Neural cell (in vitro differentiated cells): Measurements from ENCODE around the gene TRABD2B. TPM values are rescaled to one million over a fixed set of nuclear protein-coding genes. Genes with fewer than 3 reads are reported as not detected.
A peak's percentile ranks its signal among the peaks of the same experiment; 100 is the strongest.

ENCODE experiments used
- H2AFZ ChIP-seq: fragments of 200-600, 300-800 bp; sonication (generic), shearing (Covaris generic); 2 replicates; pipeline ENCODE4 v1.6.0; 2014; ENCODE audit warnings: low read depth, mild to moderate bottlenecking, antibody characterized with exemption, low read length, moderate library complexity
- H3F3A ChIP-seq: fragments of 200-600 bp; shearing (Covaris generic); 2 replicates; pipeline ENCODE4 v1.6.1; 2016; ENCODE audit warnings: mild to moderate bottlenecking, moderate library complexity, mixed read lengths, antibody characterized with exemption, low read length; ENCODE audit not compliant: insufficient read depth, poor library complexity, severe bottlenecking
- H3K27ac ChIP-seq: fragments of 200-600, 300-800 bp; sonication (generic), shearing (Covaris generic); 2 replicates; pipeline ENCODE4 v1.5.1; 2014; ENCODE audit warnings: mild to moderate bottlenecking, low read length, moderate library complexity
- H3K27me3 ChIP-seq: fragments of 300-800, 200-600 bp; sonication (generic), shearing (Covaris generic); 2 replicates; pipeline ENCODE4 v1.6.0; 2014; ENCODE audit warnings: mild to moderate bottlenecking, low read depth, low read length, moderate library complexity; ENCODE audit not compliant: insufficient read depth
- H3K36me3 ChIP-seq: fragments of 300-800, 200-600 bp; sonication (generic), shearing (Covaris generic); 2 replicates; pipeline ENCODE4 v1.5.1; 2014; ENCODE audit warnings: mild to moderate bottlenecking, antibody characterized with exemption, low read length, moderate library complexity; ENCODE audit not compliant: insufficient read depth
- H3K4me2 ChIP-seq: fragments of 300-800, 200-600 bp; sonication (generic), shearing (Covaris generic); 2 replicates; pipeline ENCODE4 v1.6.0; 2014; ENCODE audit warnings: mild to moderate bottlenecking, low read length
- H3K4me3 ChIP-seq: fragments of 300-800, 200-600 bp; sonication (generic), shearing (Covaris generic); 2 replicates; pipeline ENCODE4 v1.5.1; 2014; ENCODE audit warnings: mild to moderate bottlenecking, low read length, moderate library complexity
- H3K79me2 ChIP-seq: fragments of 200-600 bp; shearing (Covaris generic); replicated peaks from 2 replicates; pipeline ENCODE4 v1.6.0; 2014; ENCODE audit warnings: mild to moderate bottlenecking, low read length, moderate library complexity; ENCODE audit not compliant: insufficient read depth
- H3K9ac ChIP-seq: fragments of 300-800, 200-600 bp; sonication (generic), shearing (Covaris generic); 2 replicates; pipeline ENCODE4 v1.6.1; 2016; ENCODE audit warnings: mild to moderate bottlenecking, low read length, mixed read lengths
- H3K9me2 ChIP-seq: fragments of 200-600 bp; shearing (Covaris generic); 2 replicates; pipeline ENCODE4 v1.6.1; 2016; ENCODE audit warnings: mild to moderate bottlenecking, low read length, mixed read lengths; ENCODE audit not compliant: insufficient read depth
- H3K9me3 ChIP-seq: fragments of 200-600, 300-800 bp; sonication (generic), shearing (Covaris generic); 2 replicates; pipeline ENCODE4 v1.6.1; 2016; ENCODE audit warnings: mild to moderate bottlenecking, mixed run types, low read length, moderate library complexity, mixed read lengths
- H4K20me1 ChIP-seq: fragments of 200-600 bp; shearing (Covaris generic); 2 replicates; pipeline ENCODE4 v1.6.1; 2016; ENCODE audit warnings: mild to moderate bottlenecking, mixed run types; ENCODE audit not compliant: insufficient read depth
- CTCF ChIP-seq: fragments of 450-650 bp; IDR thresholded peaks from 2 replicates; pipeline ENCODE4 v1.5.1; 2014; ENCODE audit warnings: antibody characterized with exemption, mild to moderate bottlenecking, moderate library complexity; ENCODE audit not compliant: poor library complexity, severe bottlenecking
- EP300 ChIP-seq: fragments of 450-650 bp; conservative IDR thresholded peaks from 2 replicates; pipeline ENCODE4 v1.6.1; 2014; ENCODE audit warnings: antibody characterized with exemption, mild to moderate bottlenecking, moderate library complexity; ENCODE audit not compliant: poor library complexity, severe bottlenecking
- EZH2 ChIP-seq: fragments of 200-600, 300-800 bp; shearing (Covaris generic), sonication (generic); IDR thresholded peaks from 2 replicates; pipeline ENCODE4 v1.6.1; 2014; ENCODE audit warnings: antibody characterized with exemption, low read length, borderline replicate concordance, mild to moderate bottlenecking; ENCODE audit not compliant: insufficient read depth, poor library complexity, severe bottlenecking
- MXI1 ChIP-seq: fragments of 450-650 bp; conservative IDR thresholded peaks from 2 replicates; pipeline ENCODE4 v1.6.1; 2014; ENCODE audit warnings: antibody characterized with exemption, mild to moderate bottlenecking; ENCODE audit not compliant: poor library complexity, severe bottlenecking
- POLR2AphosphoS5 ChIP-seq: IDR thresholded peaks from 2 replicates; pipeline ENCODE4 v1.6.1; 2012
- RAD21 ChIP-seq: fragments of 450-650 bp; conservative IDR thresholded peaks from 2 replicates; pipeline ENCODE4 v1.6.1; 2014; ENCODE audit warnings: antibody characterized with exemption, mild to moderate bottlenecking, moderate library complexity
- REST ChIP-seq: IDR thresholded peaks from 2 replicates; pipeline ENCODE4 v1.6.1; 2012; ENCODE audit warnings: borderline replicate concordance
- SMC3 ChIP-seq: fragments of 450-650 bp; conservative IDR thresholded peaks from 2 replicates; pipeline ENCODE4 v1.6.1; 2014; ENCODE audit warnings: antibody characterized with exemption, mild to moderate bottlenecking, moderate library complexity; ENCODE audit not compliant: poor library complexity
- TAF1 ChIP-seq: IDR thresholded peaks from 2 replicates; pipeline ENCODE4 v1.6.1; 2012; ENCODE audit warnings: low read depth
- polyA plus RNA-seq: library from polyadenylated mRNA; depleted of rRNA; stranded (reverse); fragments of >200 nt; gene quantifications from 2 replicates; pipeline ENCODE4 v1.2.3, GENCODE V29; 2014

Gene TRABD2B
- polyA plus RNA-seq, 1 donor from 2014 or later, result 0.02 TPM

- TF ChIP-seq EZH2, result no peak
- TF ChIP-seq TAF1, result no peak
- no peak for TF ChIP-seq REST
- no peak for TF ChIP-seq CTCF
- TF ChIP-seq SMC3, result no peak
- TF ChIP-seq POLR2AphosphoS5, result no peak
- no peak for TF ChIP-seq EP300
- Histone ChIP-seq H3F3A (no peaks in the 10 kb centered on the region), H2AFZ (no peak overlapping the region), H3K79me2 (no peaks in the 10 kb centered on the region), H3K9me3 (no peaks in the 10 kb centered on the region), H3K36me3 (no peaks in the 10 kb centered on the region), H3K4me3 (peak overlapping the region; percentile 53), H3K27me3 (peaks cover 73% of the 10 kb centered on the region), H3K27ac (no peak overlapping the region), H4K20me1 (no peaks in the 10 kb centered on the region), H3K9ac (no peak overlapping the region), H3K4me2 (no peak overlapping the region), H3K9me2 (no peaks in the 10 kb centered on the region)
These were observed 271.6 kb downstream of the TRABD2B start for GRCh38 chr1:47725511-47725991.

- H3K79me2 ChIP-seq, result no peaks in the 10 kb centered on the region
- H3K36me3 ChIP-seq, result no peaks in the 10 kb centered on the region
- H3K27me3 ChIP-seq, result peaks cover 78% of the 10 kb centered on the region
- no peak overlapping the region for H3K4me2 ChIP-seq
- no peaks in the 10 kb centered on the region for H3K9me3 ChIP-seq
- no peak overlapping the region for H3K9ac ChIP-seq
- H3K4me3 ChIP-seq, result peak overlapping the region; percentile 53
- no peaks in the 10 kb centered on the region for H3K9me2 ChIP-seq
- H2AFZ ChIP-seq, result no peak overlapping the region
- no peak overlapping the region for H3K27ac ChIP-seq
- H4K20me1 ChIP-seq, result no peaks in the 10 kb centered on the region
- TF ChIP-seq RAD21 (no peak), TAF1 (no peak), EP300 (no peak), CTCF (no peak), REST (no peak), POLR2AphosphoS5 (no peak), EZH2 (no peak), MXI1 (no peak), SMC3 (no peak)
- no peaks in the 10 kb centered on the region for H3F3A ChIP-seq
These were observed 272.1 kb downstream of the TRABD2B start for GRCh38 chr1:47725000-47725473.
